Parathyroid adenoma (tissue), 2 donors: Measurements from ENCODE around the gene ITGB1BP2.
A peak's percentile ranks its signal among the peaks of the same experiment; 100 is the strongest.

ENCODE experiments used
- H2AFZ ChIP-seq: fragments of 300-600 bp; sonication (generic); one replicate; pipeline ENCODE4 v1.7.0; 2017; ENCODE audit warnings: antibody characterized with exemption, mild to moderate bottlenecking
- H3K27ac ChIP-seq: fragments of 300-600 bp; sonication (generic); one replicate; pipeline ENCODE4 v1.7.0; 2017
- H3K27me3 ChIP-seq: fragments of 300-600 bp; sonication (generic); one replicate; pipeline ENCODE4 v1.7.0; 2017; ENCODE audit warnings: low read length; ENCODE audit not compliant: control insufficient read depth, insufficient read depth
- H3K36me3 ChIP-seq: fragments of 300-600 bp; sonication (generic); one replicate; pipeline ENCODE4 v1.7.0; 2017; ENCODE audit warnings: low read length; ENCODE audit not compliant: control insufficient read depth, insufficient read depth
- H3K4me1 ChIP-seq: fragments of 300-600 bp; sonication (generic); one replicate; pipeline ENCODE4 v1.7.0; 2017; ENCODE audit warnings: control low read depth
- H3K4me2 ChIP-seq: fragments of 300-600 bp; sonication (generic); one replicate; pipeline ENCODE4 v1.7.0; 2017; ENCODE audit warnings: low read length
- H3K4me3 ChIP-seq: fragments of 300-600 bp; sonication (generic); one replicate; pipeline ENCODE4 v1.7.0; 2017; ENCODE audit warnings: low read depth, low read length
- H3K79me2 ChIP-seq: fragments of 300-600 bp; sonication (generic); one replicate; pipeline ENCODE4 v1.7.0; 2017; ENCODE audit warnings: control low read depth
- H3K9ac ChIP-seq: fragments of 300-600 bp; sonication (generic); one replicate; pipeline ENCODE4 v1.7.0; 2017; ENCODE audit warnings: mild to moderate bottlenecking
- H3K9me3 ChIP-seq: fragments of 300-600 bp; sonication (generic); one replicate; pipeline ENCODE4 v1.7.0; 2017; ENCODE audit warnings: low read length; ENCODE audit not compliant: control insufficient read depth
- TF ChIP-seq, protein P1 (sequence below): fragments of 300-600 bp; sonication (generic); IDR thresholded peaks from one replicate; pipeline ENCODE4 v1.7.0; 2017; ENCODE audit warnings: antibody characterized with exemption, mild to moderate bottlenecking
- donor health status: primary hyperparathyroidism.

The ITGB1BP2 gene

DNA sequence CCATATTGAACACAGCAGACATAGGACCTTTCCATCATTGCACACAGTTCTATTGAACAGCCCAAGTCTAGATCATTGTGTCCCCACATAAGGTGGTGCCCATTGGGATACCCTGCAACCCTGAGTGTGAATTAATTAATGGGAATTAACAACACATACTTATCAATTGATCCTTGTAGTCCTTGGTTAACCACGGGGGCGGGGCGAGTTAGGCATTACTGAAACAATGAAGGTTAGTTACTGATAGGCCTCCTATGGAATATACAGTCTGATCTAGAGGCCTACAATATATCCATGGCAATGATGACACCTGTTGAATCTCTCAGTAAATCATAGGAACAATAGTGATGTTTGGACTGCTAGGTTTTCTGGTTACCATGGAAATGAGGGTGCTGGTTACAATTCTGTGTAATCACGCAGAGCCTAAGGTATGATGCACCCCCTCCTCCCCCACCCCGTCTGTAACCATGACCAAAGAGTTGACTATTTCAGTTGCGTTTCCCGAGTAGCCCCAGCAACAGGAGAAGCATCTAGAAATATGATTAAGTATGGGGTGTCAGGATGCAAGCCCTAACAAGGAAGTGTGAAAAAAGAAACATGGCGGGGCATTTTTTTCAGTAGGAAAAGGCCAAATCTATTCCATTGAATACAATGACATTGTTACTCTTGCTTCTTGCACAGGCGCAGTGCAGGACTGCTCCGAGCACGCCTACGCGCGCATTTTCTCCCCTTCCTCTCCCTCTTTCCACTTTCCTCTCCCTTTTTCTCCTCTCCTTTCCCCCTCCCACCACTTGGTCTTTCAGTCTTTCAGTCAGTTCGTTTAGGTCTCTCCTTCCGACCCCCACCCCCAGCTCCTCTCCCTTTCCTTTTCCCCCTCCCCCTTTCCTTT is 18.8 kb upstream of the ITGB1BP2 start:
- Histone ChIP-seq H3K79me2 (peaks cover 6% of the 10 kb centered on the region), H3K4me3 (peak overlapping the region; percentile 74), H2AFZ (peak overlapping the region; percentile 59), H3K36me3 (no peaks in the 10 kb centered on the region), H3K27me3 (no peaks in the 10 kb centered on the region), H3K4me2 (peak overlapping the region; percentile 66), H3K27ac (peak overlapping the region; percentile 86), H3K9ac (no peak overlapping the region), H3K9me3 (no peaks in the 10 kb centered on the region), H3K4me1 (no peaks in the 10 kb centered on the region)
- TF ChIP-seq, protein P1, sequence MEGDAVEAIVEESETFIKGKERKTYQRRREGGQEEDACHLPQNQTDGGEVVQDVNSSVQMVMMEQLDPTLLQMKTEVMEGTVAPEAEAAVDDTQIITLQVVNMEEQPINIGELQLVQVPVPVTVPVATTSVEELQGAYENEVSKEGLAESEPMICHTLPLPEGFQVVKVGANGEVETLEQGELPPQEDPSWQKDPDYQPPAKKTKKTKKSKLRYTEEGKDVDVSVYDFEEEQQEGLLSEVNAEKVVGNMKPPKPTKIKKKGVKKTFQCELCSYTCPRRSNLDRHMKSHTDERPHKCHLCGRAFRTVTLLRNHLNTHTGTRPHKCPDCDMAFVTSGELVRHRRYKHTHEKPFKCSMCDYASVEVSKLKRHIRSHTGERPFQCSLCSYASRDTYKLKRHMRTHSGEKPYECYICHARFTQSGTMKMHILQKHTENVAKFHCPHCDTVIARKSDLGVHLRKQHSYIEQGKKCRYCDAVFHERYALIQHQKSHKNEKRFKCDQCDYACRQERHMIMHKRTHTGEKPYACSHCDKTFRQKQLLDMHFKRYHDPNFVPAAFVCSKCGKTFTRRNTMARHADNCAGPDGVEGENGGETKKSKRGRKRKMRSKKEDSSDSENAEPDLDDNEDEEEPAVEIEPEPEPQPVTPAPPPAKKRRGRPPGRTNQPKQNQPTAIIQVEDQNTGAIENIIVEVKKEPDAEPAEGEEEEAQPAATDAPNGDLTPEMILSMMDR = no peak

DNA sequence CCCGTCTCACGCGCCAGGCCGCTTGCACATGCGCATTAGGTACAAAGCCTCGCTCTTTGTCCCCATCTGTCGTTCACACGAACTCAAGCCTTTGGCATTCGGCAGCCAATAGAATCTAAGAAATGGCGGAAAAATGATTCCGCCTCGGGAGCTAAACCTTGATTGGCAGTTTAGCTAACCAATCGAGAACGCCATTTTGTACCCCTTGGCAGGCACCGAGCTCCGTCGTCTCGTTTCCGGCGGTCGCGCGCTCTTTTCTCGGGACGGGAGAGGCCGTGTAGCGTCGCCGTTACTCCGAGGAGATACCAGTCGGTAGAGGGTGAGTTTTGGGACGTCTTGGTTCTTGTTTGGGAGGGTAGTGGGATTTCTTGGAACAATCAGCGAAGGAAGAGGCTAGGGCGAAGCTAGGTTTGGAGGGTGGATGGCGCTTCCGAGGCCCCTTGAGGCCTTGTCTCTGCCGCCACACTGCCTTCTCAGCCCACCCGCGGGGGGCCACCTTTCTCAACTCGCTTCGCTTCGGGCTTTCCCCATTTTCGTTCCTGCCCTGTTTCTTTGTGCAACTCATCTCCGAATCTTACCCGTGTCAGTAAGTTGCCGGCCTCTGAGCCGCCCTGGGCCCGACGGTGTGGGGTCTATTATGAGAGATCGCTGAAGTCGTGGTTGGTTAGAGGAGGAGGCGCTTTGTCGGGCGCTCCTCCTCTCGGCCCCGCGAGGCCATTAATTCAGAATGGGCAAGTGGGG is 18.0 kb upstream of the ITGB1BP2 start, which contains the start of gene NONO:
TSS of gene NONO (plus strand) at position 233 of the 741 bp plus-strand sequence. CDS start 7,003 bp downstream, outside the sequence.
- Histone ChIP-seq H3K4me2 (peak within 1 kb of the TSS; percentile 67), H2AFZ (peak within 1 kb of the TSS; percentile 59), H3K4me1 (no peaks in the 10 kb centered on the region), H3K9ac (peak within 1 kb of the TSS; percentile 83), H3K9me3 (no peaks in the 10 kb centered on the region), H3K79me2 (peaks cover 8% of the 10 kb centered on the region), H3K27me3 (no peaks in the 10 kb centered on the region), H3K4me3 (peak within 1 kb of the TSS; percentile 74), H3K36me3 (no peaks in the 10 kb centered on the region), H3K27ac (peak within 1 kb of the TSS; percentile 86)
- TF ChIP-seq, protein P1 = peak; percentile 34

- H3K9ac ChIP-seq = no peak overlapping the region
Observed at GRCh38 chrX:71285929-71286328, 15.6 kb upstream of the ITGB1BP2 start.

GRCh38 chrX:71291381-71291780 is 10.2 kb upstream of the ITGB1BP2 start:
- no peak overlapping the region for H3K27ac ChIP-seq
- H2AFZ ChIP-seq = no peak overlapping the region
- H3K4me3 ChIP-seq = no peak overlapping the region
- no peaks in the 10 kb centered on the region for H3K36me3 ChIP-seq
- no peak overlapping the region for H3K4me2 ChIP-seq
- H3K4me1 ChIP-seq = no peaks in the 10 kb centered on the region
- TF ChIP-seq, protein P1 = no peak
- H3K27me3 ChIP-seq = no peaks in the 10 kb centered on the region
- H3K79me2 ChIP-seq = peaks cover 8% of the 10 kb centered on the region
- no peaks in the 10 kb centered on the region for H3K9me3 ChIP-seq
- no peak overlapping the region for H3K9ac ChIP-seq

More at GRCh38 chrX:71285929-71286328, 15.6 kb upstream of the ITGB1BP2 start:
- TF ChIP-seq, protein P1 = no peak
- Histone ChIP-seq H3K27ac (no peak overlapping the region), H3K27me3 (no peaks in the 10 kb centered on the region), H3K9me3 (no peaks in the 10 kb centered on the region), H3K4me1 (no peaks in the 10 kb centered on the region), H3K79me2 (peaks cover 8% of the 10 kb centered on the region), H3K4me2 (no peak overlapping the region), H3K36me3 (no peaks in the 10 kb centered on the region), H2AFZ (no peak overlapping the region), H3K4me3 (no peak overlapping the region)
